Superior temporal gyrus (tissue), 1 donor: ENCODE results near the gene PRTN3.

ENCODE experiments used
- DNase-seq: peaks from one replicate; pipeline ENCODE4 v3.0.0-alpha.2; 2016; ENCODE audit errors: extremely low spot score

The PRTN3 gene

GRCh38 chr19:803099-803561, 37.7 kb upstream of the PRTN3 start:
- DNase-seq: no peak

GRCh38 chr19:803686-804418, 36.9 kb upstream of the PRTN3 start:
- no peak for DNase-seq

- DNase-seq: no peak
Observed at GRCh38 chr19:804419-805165, 36.2 kb upstream of the PRTN3 start.

GRCh38 chr19:805166-805551, 35.6 kb upstream of the PRTN3 start:
- no peak for DNase-seq

GRCh38 chr19:805600-806550, 34.9 kb upstream of the PRTN3 start:
- no peak for DNase-seq

- DNase-seq: no peak
Observed at GRCh38 chr19:806815-807421, 33.9 kb upstream of the PRTN3 start.

- DNase-seq: no peak
Observed at GRCh38 chr19:807627-808422, 33.0 kb upstream of the PRTN3 start.

- DNase-seq: no peak
Observed at GRCh38 chr19:808423-808775, 32.4 kb upstream of the PRTN3 start.

- no peak for DNase-seq
Observed at GRCh38 chr19:810077-810855, 30.5 kb upstream of the PRTN3 start.

GRCh38 chr19:810883-811489, 29.8 kb upstream of the PRTN3 start:
- no peak for DNase-seq

- DNase-seq: no peak
Observed at GRCh38 chr19:811506-812048, 29.2 kb upstream of the PRTN3 start.

- DNase-seq: no peak
Observed at GRCh38 chr19:812049-812746, 28.6 kb upstream of the PRTN3 start.

- no peak for DNase-seq
Observed at GRCh38 chr19:812747-813218, 28.0 kb upstream of the PRTN3 start.

- no peak for DNase-seq
Observed at GRCh38 chr19:813219-814151, 27.3 kb upstream of the PRTN3 start.

GRCh38 chr19:814152-815078, 26.4 kb upstream of the PRTN3 start:
- DNase-seq: no peak

- no peak for DNase-seq
Observed at GRCh38 chr19:815079-815774, 25.6 kb upstream of the PRTN3 start.
